ENCODE results near the gene TMEFF2. TPM values are rescaled to one million over a fixed set of nuclear protein-coding genes. Genes with fewer than 3 reads are reported as not detected.

The TMEFF2 gene
- total and polyA plus RNA-seq, 2 of the 4 experiments (the other 2 are of a cell fraction) = 1.3 to 3.0 TPM

GRCh38 chr2:191977754-191978153 is 217.0 kb downstream of the TMEFF2 start:
- no peak overlapping the region for H3K56ac ChIP-seq (ENCODE audit: extremely low read depth, insufficient read depth, low read length)
- no peak overlapping the region for H3K23ac ChIP-seq (ENCODE audit: low read depth, low read length)
- no peak overlapping the region for H2BK20ac ChIP-seq (ENCODE audit: low read depth, low read length)
- H2BK120ac ChIP-seq (ENCODE audit: low read depth, low read length) = no peak overlapping the region
- no peaks in the 10 kb centered on the region for H4K20me1 ChIP-seq (ENCODE audit: insufficient read depth, low read length)
- H3K9ac ChIP-seq (ENCODE audit: low read depth, low read length) = no peak overlapping the region
- H3K18ac ChIP-seq (ENCODE audit: low read depth, low read length) = no peak overlapping the region
- intact Hi-C loops (cut with micrococcal nuclease) = no loop called here
- no peak overlapping the region for H2AK9ac ChIP-seq (replicated peaks; ENCODE audit: low read depth, low read length, poor library complexity)
- H2BK5ac ChIP-seq (ENCODE audit: low read depth, low read length, poor library complexity, severe bottlenecking) = no peak overlapping the region
- 0 out of 2 replicates have a peak, but pooled peaks cover 2% of the 10 kb centered on the region for H3K4me1 ChIP-seq (ENCODE audit: control insufficient read depth, insufficient read depth, low read length)
- TF ChIP-seq MAFK (IDR thresholded peaks at IDR 0.05; ENCODE audit: low read depth, low read length) (peak; percentile 53), MAZ (IDR thresholded peaks at IDR 0.05; ENCODE audit: borderline replicate concordance, low read depth, low read length) (no peak)
- in situ Hi-C loops (cut with MboI; ENCODE audit: low sequenced_read_pairs) = no loop called here
- no peak overlapping the region; the same call in 1 of the 2 replicates for H3K14ac ChIP-seq (replicated peaks; ENCODE audit: low read depth, low read length)
- H3K4me3 ChIP-seq (ENCODE audit: insufficient read depth, low read depth, low read length) = no peak overlapping the region
- no peak overlapping the region for H3K4ac ChIP-seq (ENCODE audit: low read depth, low read length)
- no peaks in the 10 kb centered on the region for H3K36me3 ChIP-seq (ENCODE audit: control insufficient read depth, insufficient read depth, low read length)
- BruUV-seq (replicated peaks) = no TSS peak
- H3K79me1 ChIP-seq (ENCODE audit: low read depth in 1 of 2, low read length in 2 of 2) = no peaks in the 10 kb centered on the region
- H3K27ac ChIP-seq (ENCODE audit: insufficient read depth, low read length) = no peak overlapping the region
- H3K9me1 ChIP-seq (ENCODE audit: insufficient read depth, low read length) = no peaks in the 10 kb centered on the region; the same call in 1 of the 2 replicates
- no peak overlapping the region for H4K8ac ChIP-seq (ENCODE audit: low read depth in 2 of 2, low read length in 2 of 2)
- no peaks in the 10 kb centered on the region for H3K27me3 ChIP-seq (ENCODE audit: control insufficient read depth, insufficient read depth, low read length)
- ChIA-PET POLR2A (ENCODE audit: unreplicated experiment) (no interaction called here), CTCF (no interaction called here)
- H2BK15ac ChIP-seq (ENCODE audit: low read depth, low read length) = no peak overlapping the region
- H2AK5ac ChIP-seq (ENCODE audit: low read depth, low read length) = peak overlapping the region; percentile 39; the same call in 1 of the 2 replicates
- DNase-seq = no peak
- H4K91ac ChIP-seq (ENCODE audit: insufficient read depth, low read depth, low read length) = no peak overlapping the region
- no peaks in the 10 kb centered on the region for H3K9me3 ChIP-seq (ENCODE audit: control insufficient read depth, insufficient read depth, low read length)
- no peak for ATAC-seq (ENCODE audit: low read depth)
- H4K5ac ChIP-seq (ENCODE audit: low read depth, low read length) = no peak overlapping the region
- WGBS, 2 experiments (ENCODE audit: extremely low coverage in 2 of 2, insufficient read length in 1 of 2) = no CpG with 5 or more reads among the region's 1 CpG
- H3K4me2 ChIP-seq (ENCODE audit: low read depth, low read length) = no peak overlapping the region
- H2AFZ ChIP-seq (replicated peaks; ENCODE audit: low read length, poor library complexity) = no peak overlapping the region
- dilution Hi-C loops (cut with HindIII; ENCODE audit: low sequenced_read_pairs, unreplicated experiment) = no loop called here

Data from IMR-90 (cell line).